Measurements from ENCODE around the gene BARD1. TPM values are rescaled to one million over a fixed set of nuclear protein-coding genes. Genes with fewer than 3 reads are reported as not detected.
"Not testable (repeated sequence)": the region's sequence is repeated elsewhere in the genome, so short reads cannot be mapped to it uniquely, and the experiment has no call there.

The BARD1 gene
- total RNA-seq, 1 donor from 2014 or later = 22.0 TPM

GRCh38 chr2:214706986-214707385, 102.5 kb downstream of the BARD1 start:
- no peaks in the 10 kb centered on the region for H3K27me3 ChIP-seq
- no peaks in the 10 kb centered on the region for H3K36me3 ChIP-seq
- H3K4me3 ChIP-seq = no peak overlapping the region
- TF ChIP-seq CTCF (IDR thresholded peaks at IDR 0.05) = no peak
- no peak for DNase-seq (ENCODE audit: low spot score in 2 of 2)
- no peaks in the 10 kb centered on the region for H3K4me1 ChIP-seq
- intact Hi-C loops (cut with DNase I) = no loop called here
- peaks cover 0 to 6% of the 10 kb centered on the region in 2 donors for H3K9me3 ChIP-seq
- H3K27ac ChIP-seq = no peak overlapping the region

GRCh38 chr2:214699236-214699635, 110.2 kb downstream of the BARD1 start:
- H3K27ac ChIP-seq = no peak overlapping the region
- no peak for DNase-seq (ENCODE audit: low spot score in 2 of 2)
- H3K27me3 ChIP-seq = no peaks in the 10 kb centered on the region
- TF ChIP-seq CTCF (IDR thresholded peaks at IDR 0.05) = no peak
- no peak overlapping the region for H3K4me3 ChIP-seq
- H3K9me3 ChIP-seq = peaks cover 0 to 18% of the 10 kb centered on the region in 2 donors
- intact Hi-C loops (cut with DNase I) = no loop called here
- no peaks in the 10 kb centered on the region for H3K36me3 ChIP-seq
- no peaks in the 10 kb centered on the region for H3K4me1 ChIP-seq

- intact Hi-C loops (cut with DNase I) = no loop called here
- Histone ChIP-seq H3K4me3 (no peak overlapping the region), H3K9me3 (peaks cover 0 to 8% of the 10 kb centered on the region in 2 donors), H3K4me1 (no peaks in the 10 kb centered on the region), H3K27ac (no peak overlapping the region), H3K27me3 (no peaks in the 10 kb centered on the region), H3K36me3 (no peaks in the 10 kb centered on the region)
- no peak for TF ChIP-seq CTCF (IDR thresholded peaks at IDR 0.05)
- DNase-seq (ENCODE audit: low spot score in 2 of 2) = no peak
These were observed 112.8 kb downstream of the BARD1 start for GRCh38 chr2:214696681-214697080.

- Histone ChIP-seq H3K27me3 (no peaks in the 10 kb centered on the region), H3K4me1 (no peaks in the 10 kb centered on the region), H3K36me3 (no peaks in the 10 kb centered on the region), H3K27ac (no peak overlapping the region), H3K9me3 (no peaks in the 10 kb centered on the region), H3K4me3 (no peak overlapping the region)
- no peak for TF ChIP-seq CTCF (IDR thresholded peaks at IDR 0.05)
- DNase-seq (ENCODE audit: low spot score in 2 of 2) = no peak
- intact Hi-C loops (cut with DNase I) = no loop called here
These were observed 113.7 kb downstream of the BARD1 start for GRCh38 chr2:214695789-214696188.

- H3K27ac ChIP-seq; H3K27me3 ChIP-seq; H3K4me3 ChIP-seq; DNase-seq (ENCODE audit: low spot score in 2 of 2); intact Hi-C loops (cut with DNase I); H3K9me3 ChIP-seq; H3K4me1 ChIP-seq; H3K36me3 ChIP-seq: not testable (repeated sequence)
These were observed 125.9 kb downstream of the BARD1 start for GRCh38 chr2:214683557-214683956.

- no peaks in the 10 kb centered on the region for H3K4me1 ChIP-seq
- no peak for DNase-seq (ENCODE audit: low spot score in 2 of 2)
- intact Hi-C loops (cut with DNase I) = no loop called here
- H3K4me3 ChIP-seq = no peak overlapping the region
- TF ChIP-seq CTCF (IDR thresholded peaks at IDR 0.05) = no peak
- no peaks in the 10 kb centered on the region for H3K27me3 ChIP-seq
- no peak overlapping the region for H3K27ac ChIP-seq
- H3K9me3 ChIP-seq = no peaks in the 10 kb centered on the region
- no peaks in the 10 kb centered on the region for H3K36me3 ChIP-seq
These were observed 129.7 kb downstream of the BARD1 start for GRCh38 chr2:214679736-214680135.

Measured in ascending aorta (tissue), 2 donors.